ENCODE results near the gene SFTPA2.
"Not testable (repeated sequence)": the region's sequence is repeated elsewhere in the genome, so short reads cannot be mapped to it uniquely, and the experiment has no call there.

- TF ChIP-seq CTCF, EP300 (IDR thresholded peaks at IDR 0.05): not testable (repeated sequence)
Measured at GRCh38 chr10:79522464-79522863, 37.7 kb downstream of the SFTPA2 start.

All from tibial nerve (tissue), 4 donors.